SK-N-SH (cell line): ENCODE measurements around the gene TMEM144. TPM values are rescaled to one million over a fixed set of nuclear protein-coding genes. Genes with fewer than 3 reads are reported as not detected.

Experiments
- CTCF ChIA-PET: fragments of 300-600, 350-600 bp; formaldehyde crosslinking; extraction: SDS; loops from one replicate; lab custom pipeline; 2021; lab: Yijun Ruan, JAX
- POLR2A ChIA-PET: fragments of 350-600 bp; sonication (Branson Sonifier 250); formaldehyde crosslinking; extraction: SDS; loops from one replicate; lab custom pipeline; 2020; ENCODE audit warnings: antibody characterized with exemption, inconsistent platforms; lab: Yijun Ruan, JAX
- DNase-seq: peaks from one replicate; pipeline ENCODE4 v3.0.0; 2012
- H2AFZ ChIP-seq: fragments of 200-600 bp; sonication (generic); 2 replicates; pipeline ENCODE4 v1.8.1; 2016; ENCODE audit warnings: antibody characterized with exemption, mild to moderate bottlenecking, low read depth
- H3F3A ChIP-seq: fragments of 200-600 bp; sonication (generic); replicated peaks from 2 replicates; pipeline ENCODE3; 2016; ENCODE audit warnings: antibody characterized with exemption, mild to moderate bottlenecking; ENCODE audit not compliant: insufficient read depth
- H3K27ac ChIP-seq, 2 experiments: fragments of 200-500 bp in 1 of 2; fragments of 200-600 bp in 1 of 2; sonication (Bioruptor generic) in 1 of 2; sonication (generic), shearing (Covaris generic) in 1 of 2; 2 replicates each; pipeline versions ENCODE4 v1.5.1 to v1.6.1; 2014 to 2016; ENCODE audit warnings: low read depth in 2 of 2, inconsistent platforms in 1 of 2, low read length in 1 of 2, mild to moderate bottlenecking in 1 of 2, mixed read lengths in 1 of 2
- H3K27me3 ChIP-seq: fragments of 200-600 bp; sonication (generic), shearing (Covaris generic); 2 replicates; pipeline ENCODE4 v1.6.1; 2016; ENCODE audit warnings: mixed run types; ENCODE audit not compliant: insufficient read depth
- H3K36me3 ChIP-seq, 2 experiments: fragments of 200-500 bp in 1 of 2; fragments of 200-600 bp in 1 of 2; sonication (Bioruptor generic) in 1 of 2; sonication (generic) in 1 of 2; replicated peaks in 1 of 2; 2 replicates each; pipeline versions ENCODE3 to v1.5.1; 2014 to 2016; ENCODE audit warnings: low read length in 1 of 2, mild to moderate bottlenecking in 1 of 2; ENCODE audit not compliant: insufficient read depth in 2 of 2, control insufficient read depth in 1 of 2
- H3K4me1 ChIP-seq, 2 experiments: fragments of 200-500 bp in 1 of 2; fragments of 200-600 bp in 1 of 2; sonication (Bioruptor generic) in 1 of 2; sonication (generic), shearing (Covaris generic) in 1 of 2; 2 replicates each; pipeline versions ENCODE4 v1.5.1 to v1.6.1; 2014 to 2016; ENCODE audit warnings: low read depth in 1 of 2, low read length in 1 of 2, mixed run types in 1 of 2; ENCODE audit not compliant: insufficient read depth in 2 of 2, control insufficient read depth in 1 of 2
- H3K4me2 ChIP-seq: fragments of 200-600 bp; sonication (generic), shearing (Covaris generic); 2 replicates; pipeline ENCODE4 v1.6.1; 2017; ENCODE audit warnings: mixed run types
- H3K4me3 ChIP-seq, 2 experiments: fragments of 200-500 bp in 1 of 2; fragments of 200-600 bp in 1 of 2; sonication (Bioruptor generic) in 1 of 2; sonication (generic), shearing (Covaris generic) in 1 of 2; 2 replicates each; pipeline versions ENCODE4 v1.5.1 to v1.8.1; 2014 to 2016; ENCODE audit warnings: low read depth in 2 of 2, inconsistent platforms in 1 of 2, low read length in 1 of 2, mild to moderate bottlenecking in 1 of 2, mixed read lengths in 1 of 2, moderate library complexity in 1 of 2
- H3K79me2 ChIP-seq: fragments of 200-600 bp; sonication (generic); 2 replicates; pipeline ENCODE4 v1.8.1; 2017; ENCODE audit warnings: mild to moderate bottlenecking; ENCODE audit not compliant: insufficient read depth
- H3K9ac ChIP-seq: fragments of 200-600 bp; sonication (generic); 2 replicates; pipeline ENCODE4 v1.6.1; 2017; ENCODE audit warnings: mixed run types
- H3K9me2 ChIP-seq: fragments of 200-600 bp; sonication (generic); 2 replicates; pipeline ENCODE4 v1.6.1; 2017; ENCODE audit warnings: mixed run types
- H3K9me3 ChIP-seq: fragments of 200-600 bp; sonication (generic); 2 replicates; pipeline ENCODE4 v1.6.1; 2017; ENCODE audit warnings: mixed run types, mild to moderate bottlenecking, moderate library complexity
- H4K20me1 ChIP-seq: fragments of 200-600 bp; sonication (generic); 2 replicates; pipeline ENCODE4 v1.6.1; 2017; ENCODE audit warnings: mild to moderate bottlenecking, mixed run types; ENCODE audit not compliant: insufficient read depth
- ELF1 ChIP-seq: IDR thresholded peaks from 2 replicates; pipeline ENCODE4 v1.4.0; 2012
- EZH2phosphoT487 ChIP-seq: fragments of 200-600 bp; sonication (generic); IDR thresholded peaks from 2 replicates; pipeline ENCODE4 v1.6.1; 2017; ENCODE audit warnings: low read depth, mixed run types, mild to moderate bottlenecking, antibody characterized with exemption, moderate library complexity, borderline replicate concordance
- FOSL2 ChIP-seq: IDR thresholded peaks from 2 replicates; pipeline ENCODE4 v1.4.0; 2012; ENCODE audit warnings: low read depth, mild to moderate bottlenecking, moderate library complexity, borderline replicate concordance
- FOXM1 ChIP-seq: IDR thresholded peaks from 2 replicates; pipeline ENCODE4 v1.4.0; 2012; ENCODE audit warnings: low read depth, mild to moderate bottlenecking
- GATA2 ChIP-seq: sonication (generic); formaldehyde crosslinking; IDR thresholded peaks from 2 replicates; pipeline ENCODE4 v1.5.0; 2020; ENCODE audit warnings: mild to moderate bottlenecking, missing genetic modification reagents
- IRF3 ChIP-seq: fragments of 150-350 bp; IDR thresholded peaks from 2 replicates; pipeline ENCODE4 v1.6.1; 2016; ENCODE audit warnings: mild to moderate bottlenecking, low read depth, low read length
- JUND ChIP-seq: IDR thresholded peaks from 2 replicates; pipeline ENCODE4 v1.4.0; 2012
- MEF2A ChIP-seq: IDR thresholded peaks from 2 replicates; pipeline ENCODE4 v1.4.0; 2012; ENCODE audit warnings: low read depth, borderline replicate concordance
- MXI1 ChIP-seq: IDR thresholded peaks from 2 replicates; pipeline ENCODE4 v1.6.1; 2012; ENCODE audit warnings: mild to moderate bottlenecking, low read depth, low read length, improper control_type of control experiment
- POLR2AphosphoS5 ChIP-seq: IDR thresholded peaks from 2 replicates; pipeline ENCODE4 v1.6.1; 2012; ENCODE audit warnings: low read depth, low read length
- RCOR1 ChIP-seq: fragments of 150-350 bp; IDR thresholded peaks from 2 replicates; pipeline ENCODE4 v1.6.1; 2017; ENCODE audit warnings: antibody characterized with exemption, low read length
- SMC3 ChIP-seq: IDR thresholded peaks from 2 replicates; pipeline ENCODE4 v1.6.1; 2012; ENCODE audit warnings: low read depth, low read length, improper control_type of control experiment
- TCF12 ChIP-seq: IDR thresholded peaks from 2 replicates; pipeline ENCODE4 v1.4.0; 2012
- TEAD4 ChIP-seq: IDR thresholded peaks from 2 replicates; pipeline ENCODE4 v1.4.0; 2012; ENCODE audit warnings: mild to moderate bottlenecking, borderline replicate concordance; ENCODE audit not compliant: insufficient read depth
- USF1 ChIP-seq: IDR thresholded peaks from 2 replicates; pipeline ENCODE4 v1.4.0; 2012; ENCODE audit warnings: low read depth, borderline replicate concordance
- YY1 ChIP-seq: IDR thresholded peaks from 2 replicates; pipeline ENCODE4 v1.4.0; 2012; ENCODE audit warnings: low read depth, mild to moderate bottlenecking
- WGBS: methylation state at CpG from one replicate; pipeline ENCODE4 v1.1.6; 2017; ENCODE audit warnings: low lambda C conversion rate; 5-methylcytosine and 5-hydroxymethylcytosine counted together
- polyA plus RNA-seq, 3 experiments: library from polyadenylated mRNA; depleted of rRNA; stranded (reverse); fragments of >200 nt; gene quantifications; 2 replicates each; pipeline ENCODE4 v1.2.3, GENCODE V29; 2012
- TF ChIP-seq, protein P1 (sequence below): fragments of 150-350 bp; IDR thresholded peaks from 2 replicates; pipeline ENCODE4 v1.6.1; 2017; ENCODE audit warnings: antibody characterized with exemption, low read length, low read depth, borderline replicate concordance
- TF ChIP-seq, protein P2 (sequence below): IDR thresholded peaks from 2 replicates; pipeline ENCODE4; 2012
- TF ChIP-seq, protein P3 (sequence below): IDR thresholded peaks from 2 replicates; pipeline ENCODE4 v1.4.0; 2012; ENCODE audit warnings: low read depth
- TF ChIP-seq, protein P4 (sequence below): IDR thresholded peaks from 2 replicates; pipeline ENCODE4 v1.4.0; 2012; ENCODE audit warnings: low read depth, borderline replicate concordance

Gene TMEM144
- polyA plus RNA-seq, 1 of the 3 experiments (the other 2 are of a cell fraction), result not detected

- CTCF ChIA-PET, result no interaction called here
- no peak for DNase-seq
- no peak for TF ChIP-seq MXI1
- TF ChIP-seq TCF12, result no peak
- TF ChIP-seq, protein P1, sequence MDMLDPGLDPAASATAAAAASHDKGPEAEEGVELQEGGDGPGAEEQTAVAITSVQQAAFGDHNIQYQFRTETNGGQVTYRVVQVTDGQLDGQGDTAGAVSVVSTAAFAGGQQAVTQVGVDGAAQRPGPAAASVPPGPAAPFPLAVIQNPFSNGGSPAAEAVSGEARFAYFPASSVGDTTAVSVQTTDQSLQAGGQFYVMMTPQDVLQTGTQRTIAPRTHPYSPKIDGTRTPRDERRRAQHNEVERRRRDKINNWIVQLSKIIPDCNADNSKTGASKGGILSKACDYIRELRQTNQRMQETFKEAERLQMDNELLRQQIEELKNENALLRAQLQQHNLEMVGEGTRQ, result no peak
- TF ChIP-seq, protein P2, sequence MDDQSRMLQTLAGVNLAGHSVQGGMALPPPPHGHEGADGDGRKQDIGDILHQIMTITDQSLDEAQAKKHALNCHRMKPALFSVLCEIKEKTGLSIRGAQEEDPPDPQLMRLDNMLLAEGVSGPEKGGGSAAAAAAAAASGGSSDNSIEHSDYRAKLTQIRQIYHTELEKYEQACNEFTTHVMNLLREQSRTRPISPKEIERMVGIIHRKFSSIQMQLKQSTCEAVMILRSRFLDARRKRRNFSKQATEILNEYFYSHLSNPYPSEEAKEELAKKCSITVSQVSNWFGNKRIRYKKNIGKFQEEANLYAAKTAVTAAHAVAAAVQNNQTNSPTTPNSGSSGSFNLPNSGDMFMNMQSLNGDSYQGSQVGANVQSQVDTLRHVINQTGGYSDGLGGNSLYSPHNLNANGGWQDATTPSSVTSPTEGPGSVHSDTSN, result no peak
- TF ChIP-seq, protein P3, sequence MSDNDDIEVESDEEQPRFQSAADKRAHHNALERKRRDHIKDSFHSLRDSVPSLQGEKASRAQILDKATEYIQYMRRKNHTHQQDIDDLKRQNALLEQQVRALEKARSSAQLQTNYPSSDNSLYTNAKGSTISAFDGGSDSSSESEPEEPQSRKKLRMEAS, result no peak
- no peak for TF ChIP-seq JUND
- no peak for TF ChIP-seq MEF2A
- no peak for TF ChIP-seq RCOR1
- no peak for TF ChIP-seq FOSL2
- no peak for TF ChIP-seq SMC3
- no peak for TF ChIP-seq TEAD4
- TF ChIP-seq IRF3, result no peak
- TF ChIP-seq ELF1, result no peak
- no peak for TF ChIP-seq GATA2
- no peak for TF ChIP-seq POLR2AphosphoS5
- no peak for TF ChIP-seq YY1
- no peak for TF ChIP-seq FOXM1
- TF ChIP-seq USF1, result no peak
- TF ChIP-seq, protein P4, sequence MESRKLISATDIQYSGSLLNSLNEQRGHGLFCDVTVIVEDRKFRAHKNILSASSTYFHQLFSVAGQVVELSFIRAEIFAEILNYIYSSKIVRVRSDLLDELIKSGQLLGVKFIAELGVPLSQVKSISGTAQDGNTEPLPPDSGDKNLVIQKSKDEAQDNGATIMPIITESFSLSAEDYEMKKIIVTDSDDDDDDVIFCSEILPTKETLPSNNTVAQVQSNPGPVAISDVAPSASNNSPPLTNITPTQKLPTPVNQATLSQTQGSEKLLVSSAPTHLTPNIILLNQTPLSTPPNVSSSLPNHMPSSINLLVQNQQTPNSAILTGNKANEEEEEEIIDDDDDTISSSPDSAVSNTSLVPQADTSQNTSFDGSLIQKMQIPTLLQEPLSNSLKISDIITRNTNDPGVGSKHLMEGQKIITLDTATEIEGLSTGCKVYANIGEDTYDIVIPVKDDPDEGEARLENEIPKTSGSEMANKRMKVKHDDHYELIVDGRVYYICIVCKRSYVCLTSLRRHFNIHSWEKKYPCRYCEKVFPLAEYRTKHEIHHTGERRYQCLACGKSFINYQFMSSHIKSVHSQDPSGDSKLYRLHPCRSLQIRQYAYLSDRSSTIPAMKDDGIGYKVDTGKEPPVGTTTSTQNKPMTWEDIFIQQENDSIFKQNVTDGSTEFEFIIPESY, result no peak
- no peak for TF ChIP-seq EZH2phosphoT487
- TF ChIP-seq, all 33 proteins: peak for 0
- Histone ChIP-seq H3K79me2 (no peaks in the 10 kb centered on the region), H3K9me3 (no peaks in the 10 kb centered on the region), H3K9ac (no peak overlapping the region), H3K27ac (no peak overlapping the region), H3K36me3 (no peaks in the 10 kb centered on the region), H3K4me1 (peaks cover 0 to 13% of the 10 kb centered on the region in 2 experiments; a peak in 2 of 4 replicates), H3K4me2 (no peak overlapping the region), H3K4me3 (no peak overlapping the region), H3K9me2 (no peaks in the 10 kb centered on the region), H4K20me1 (no peaks in the 10 kb centered on the region), H3K27me3 (no peaks in the 10 kb centered on the region), H2AFZ (no peak overlapping the region), H3F3A (no peaks in the 10 kb centered on the region)
- POLR2A ChIA-PET, result no interaction called here
- WGBS, result 68% methylated on average over 2 of the region's 2 CpGs
Observed at GRCh38 chr4:158302076-158302866, 92.0 kb downstream of the TMEM144 start.
